Measurements from ENCODE around the gene TYK2. TPM values are rescaled to one million over a fixed set of nuclear protein-coding genes. Genes with fewer than 3 reads are reported as not detected.
"Not testable (repeated sequence)": the region's sequence is repeated elsewhere in the genome, so short reads cannot be mapped to it uniquely, and the experiment has no call there.

Gene TYK2
- total and polyA plus RNA-seq, 2 of the 13 experiments (the other 11 are each of a cell fraction or from before 2014, with no cell fraction given): 38.8 to 60.1 TPM

DNA sequence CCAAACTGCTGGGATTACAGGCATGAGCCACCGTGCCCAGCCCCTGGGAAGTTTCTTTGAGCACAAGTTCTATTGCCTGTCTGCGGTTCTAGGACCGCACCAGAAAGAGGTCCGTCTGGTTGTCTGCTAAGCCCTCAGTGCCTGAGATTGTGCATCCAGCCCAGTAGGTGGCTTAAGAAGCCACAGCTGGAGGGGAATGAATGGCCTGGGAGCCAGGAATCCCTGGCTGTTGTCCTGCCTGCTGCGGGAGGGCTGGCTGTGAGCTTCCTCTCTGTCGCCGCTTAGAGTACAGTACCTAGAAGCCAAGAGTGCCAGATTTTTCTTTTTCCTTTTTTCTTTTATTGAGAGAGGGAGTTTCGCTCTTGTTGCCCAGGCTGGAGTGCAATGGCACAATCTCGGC is 4.2 kb upstream of the TYK2 start (continued):
- peak; percentile 50 for TF ChIP-seq CTCF (CRISPR knock-in tag; IDR thresholded peaks at IDR 0.05)
- TF ChIP-seq ZNF687 (CRISPR knock-in tag; IDR thresholded peaks at IDR 0.05): peak; percentile 21; the same call in 1 of the 2 replicates
- TF ChIP-seq NR2F1 (CRISPR knock-in tag; IDR thresholded peaks at IDR 0.05): 0 out of 4 replicates have a peak, but pooled peaks of 1 of the 2 experiments have one; percentile 12

GRCh38 chr19:10383223-10383499 is 2.8 kb upstream of the TYK2 start:
- ATAC-seq; FAIRE-seq; DNase-seq (ENCODE audit: low spot score); H3K27ac ChIP-seq (ENCODE audit: extremely low read length, insufficient read depth, low read length); H3K9ac ChIP-seq (ENCODE audit: insufficient read depth, low read depth, low read length); intact Hi-C loops (cut with micrococcal nuclease; ENCODE audit: unreplicated experiment); H3K4me2 ChIP-seq (ENCODE audit: low read depth, low read length); H3K79me2 ChIP-seq (ENCODE audit: insufficient read depth, low read length); H4K20me1 ChIP-seq (ENCODE audit: insufficient read depth, low read length); BruUV-seq (replicated peaks); CTCF ChIA-PET (ENCODE audit: low intra/inter-chr PET ratio, low total read pairs); H3K9me3 ChIP-seq (ENCODE audit: low read length); H2AFZ ChIP-seq (ENCODE audit: low read length); H3K4me3 ChIP-seq (replicated peaks in 1 of 3; ENCODE audit: insufficient read depth in 1 of 3, low read depth in 2 of 3, low read length in 3 of 3); H3K36me3 ChIP-seq (replicated peaks in 1 of 2; ENCODE audit: control insufficient read depth in 1 of 2, insufficient read depth in 2 of 2, low read length in 2 of 2); H3K27me3 ChIP-seq (ENCODE audit: control insufficient read depth in 1 of 2, insufficient read depth in 2 of 2, low read length in 2 of 2): not testable (repeated sequence)
- in situ Hi-C loops (cut with HindIII; ENCODE audit: extremely low pct_ligation_motif_present, low pct_unique_long_range_greater_than_20kb): loop anchor here (5.0 kb wide), 1 partner anchor 46 kb away; the partner anchor contains the start of gene ICAM3
- 71% methylated on average over 8 of the region's 8 CpGs for WGBS (ENCODE audit: low lambda C conversion rate)
- TF ChIP-seq, protein P1, sequence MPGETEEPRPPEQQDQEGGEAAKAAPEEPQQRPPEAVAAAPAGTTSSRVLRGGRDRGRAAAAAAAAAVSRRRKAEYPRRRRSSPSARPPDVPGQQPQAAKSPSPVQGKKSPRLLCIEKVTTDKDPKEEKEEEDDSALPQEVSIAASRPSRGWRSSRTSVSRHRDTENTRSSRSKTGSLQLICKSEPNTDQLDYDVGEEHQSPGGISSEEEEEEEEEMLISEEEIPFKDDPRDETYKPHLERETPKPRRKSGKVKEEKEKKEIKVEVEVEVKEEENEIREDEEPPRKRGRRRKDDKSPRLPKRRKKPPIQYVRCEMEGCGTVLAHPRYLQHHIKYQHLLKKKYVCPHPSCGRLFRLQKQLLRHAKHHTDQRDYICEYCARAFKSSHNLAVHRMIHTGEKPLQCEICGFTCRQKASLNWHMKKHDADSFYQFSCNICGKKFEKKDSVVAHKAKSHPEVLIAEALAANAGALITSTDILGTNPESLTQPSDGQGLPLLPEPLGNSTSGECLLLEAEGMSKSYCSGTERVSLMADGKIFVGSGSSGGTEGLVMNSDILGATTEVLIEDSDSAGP (CRISPR knock-in tag; IDR thresholded peaks at IDR 0.05; ENCODE audit: borderline replicate concordance): 0 out of 2 replicates have a peak, but pooled peaks have one; percentile 61
- POLR2A ChIA-PET: interaction anchor here (0.7 to 3.9 kb wide), 2 partner anchors 84 to 112 kb away, joined by 3 to 61 read pairs; partner anchors contain the start of gene ICAM1
- peaks cover 39% of the 10 kb centered on the region for H3K4me1 ChIP-seq (ENCODE audit: insufficient read depth, low read length)
